HEK293T (cell line): Measurements from ENCODE around the gene HDLBP.

Experiments used
- FOXM1 ChIP-seq: fragments of 450-650 bp; IDR thresholded peaks from 2 replicates; pipeline ENCODE4 v1.6.1; 2017; ENCODE audit warnings: mild to moderate bottlenecking, borderline replicate concordance
- LEF1 ChIP-seq: fragments of 450-650 bp; IDR thresholded peaks from 2 replicates; pipeline ENCODE4 v1.6.1; 2017; ENCODE audit warnings: mild to moderate bottlenecking, borderline replicate concordance
- SUZ12 ChIP-seq: fragments of 450-650 bp; IDR thresholded peaks from 2 replicates; pipeline ENCODE4 v1.6.1; 2016; ENCODE audit warnings: mild to moderate bottlenecking
- ZNF384 ChIP-seq: fragments of 450-650 bp; IDR thresholded peaks from 2 replicates; pipeline ENCODE4 v1.6.1; 2016

DNA sequence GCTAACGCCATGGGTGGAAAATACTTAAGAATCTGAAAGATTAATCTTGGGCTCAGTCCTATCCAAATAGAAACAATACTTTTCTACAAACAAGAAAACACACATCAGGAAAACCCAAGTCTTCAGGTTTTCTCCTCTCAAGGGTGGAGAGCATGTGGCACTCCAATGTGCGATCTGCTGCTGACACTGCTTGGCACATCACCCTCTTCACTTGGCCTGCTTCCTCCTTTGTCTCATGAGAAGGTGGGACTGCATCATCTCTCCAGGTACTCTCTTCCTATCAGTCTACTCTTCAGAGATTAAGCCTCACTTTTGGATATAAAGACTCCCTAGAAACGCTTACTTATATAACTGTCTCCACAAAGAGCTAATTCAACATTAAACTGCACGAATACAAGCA, 26.4 kb downstream of the HDLBP start:
- TF ChIP-seq FOXM1 (no peak), ZNF384 (no peak), SUZ12 (no peak), LEF1 (no peak)
